ENCODE measurements around the gene ZBTB39.
"Not testable (repeated sequence)": the region's sequence is repeated elsewhere in the genome, so short reads cannot be mapped to it uniquely, and the experiment has no call there.

DNA sequence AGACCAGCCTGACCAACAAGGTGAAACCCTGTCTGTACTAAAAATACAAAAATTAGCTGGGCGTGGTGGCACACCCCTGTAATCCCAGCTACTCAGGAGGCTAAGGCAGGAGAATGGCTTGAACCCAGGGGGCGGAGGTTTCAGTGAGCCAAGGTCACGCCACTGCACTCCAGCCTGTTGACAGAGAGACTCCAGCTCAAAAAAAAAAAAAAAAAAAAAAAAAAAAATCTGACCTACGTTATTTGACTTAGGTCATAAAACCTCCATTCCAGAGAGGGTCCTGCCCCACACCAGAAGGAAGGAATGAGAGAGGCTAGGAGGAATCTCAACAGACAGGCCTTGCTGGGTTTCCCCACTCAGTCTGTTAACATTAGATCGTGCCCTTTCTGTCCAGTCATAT, 12.0 kb upstream of the ZBTB39 start:
- TF ChIP-seq, protein P1, sequence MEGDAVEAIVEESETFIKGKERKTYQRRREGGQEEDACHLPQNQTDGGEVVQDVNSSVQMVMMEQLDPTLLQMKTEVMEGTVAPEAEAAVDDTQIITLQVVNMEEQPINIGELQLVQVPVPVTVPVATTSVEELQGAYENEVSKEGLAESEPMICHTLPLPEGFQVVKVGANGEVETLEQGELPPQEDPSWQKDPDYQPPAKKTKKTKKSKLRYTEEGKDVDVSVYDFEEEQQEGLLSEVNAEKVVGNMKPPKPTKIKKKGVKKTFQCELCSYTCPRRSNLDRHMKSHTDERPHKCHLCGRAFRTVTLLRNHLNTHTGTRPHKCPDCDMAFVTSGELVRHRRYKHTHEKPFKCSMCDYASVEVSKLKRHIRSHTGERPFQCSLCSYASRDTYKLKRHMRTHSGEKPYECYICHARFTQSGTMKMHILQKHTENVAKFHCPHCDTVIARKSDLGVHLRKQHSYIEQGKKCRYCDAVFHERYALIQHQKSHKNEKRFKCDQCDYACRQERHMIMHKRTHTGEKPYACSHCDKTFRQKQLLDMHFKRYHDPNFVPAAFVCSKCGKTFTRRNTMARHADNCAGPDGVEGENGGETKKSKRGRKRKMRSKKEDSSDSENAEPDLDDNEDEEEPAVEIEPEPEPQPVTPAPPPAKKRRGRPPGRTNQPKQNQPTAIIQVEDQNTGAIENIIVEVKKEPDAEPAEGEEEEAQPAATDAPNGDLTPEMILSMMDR (IDR thresholded peaks at IDR 0.05) = not testable (repeated sequence)
- not testable (repeated sequence) for TF ChIP-seq POLR2AphosphoS5, TCF7L2 (IDR thresholded peaks at IDR 0.05; ENCODE audit: low read depth, low read length)
